ENCODE data around the gene ACD. TPM values are rescaled to one million over a fixed set of nuclear protein-coding genes. Genes with fewer than 3 reads are reported as not detected.

ACD gene
- total and polyA plus RNA-seq, 3 donors from 2014 or later = 40.3 to 48.3 (median 44.7) TPM

GRCh38 chr16:67668495-67669157 lies 8.6 kb upstream of the ACD start:
- H3K4me3 ChIP-seq = no peak overlapping the region
- peaks cover 26% of the 10 kb centered on the region for H3K4me1 ChIP-seq
- H3K27ac ChIP-seq = no peak overlapping the region
- TF ChIP-seq POLR2A (IDR thresholded peaks at IDR 0.05) = no peak
- TF ChIP-seq, protein P1, sequence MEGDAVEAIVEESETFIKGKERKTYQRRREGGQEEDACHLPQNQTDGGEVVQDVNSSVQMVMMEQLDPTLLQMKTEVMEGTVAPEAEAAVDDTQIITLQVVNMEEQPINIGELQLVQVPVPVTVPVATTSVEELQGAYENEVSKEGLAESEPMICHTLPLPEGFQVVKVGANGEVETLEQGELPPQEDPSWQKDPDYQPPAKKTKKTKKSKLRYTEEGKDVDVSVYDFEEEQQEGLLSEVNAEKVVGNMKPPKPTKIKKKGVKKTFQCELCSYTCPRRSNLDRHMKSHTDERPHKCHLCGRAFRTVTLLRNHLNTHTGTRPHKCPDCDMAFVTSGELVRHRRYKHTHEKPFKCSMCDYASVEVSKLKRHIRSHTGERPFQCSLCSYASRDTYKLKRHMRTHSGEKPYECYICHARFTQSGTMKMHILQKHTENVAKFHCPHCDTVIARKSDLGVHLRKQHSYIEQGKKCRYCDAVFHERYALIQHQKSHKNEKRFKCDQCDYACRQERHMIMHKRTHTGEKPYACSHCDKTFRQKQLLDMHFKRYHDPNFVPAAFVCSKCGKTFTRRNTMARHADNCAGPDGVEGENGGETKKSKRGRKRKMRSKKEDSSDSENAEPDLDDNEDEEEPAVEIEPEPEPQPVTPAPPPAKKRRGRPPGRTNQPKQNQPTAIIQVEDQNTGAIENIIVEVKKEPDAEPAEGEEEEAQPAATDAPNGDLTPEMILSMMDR (IDR thresholded peaks at IDR 0.05) = peak in 1 of 3 experiments; percentile 37
- intact Hi-C loops (cut with DNase I; ENCODE audit: low total_unique reads) = no loop called here
- H3K36me3 ChIP-seq (ENCODE audit: low read depth, missing control alignments) = no peaks in the 10 kb centered on the region
- DNase-seq = no peak
- H3K9me3 ChIP-seq = no peaks in the 10 kb centered on the region
- WGBS, 2 donors = 82 to 85% methylated on average over 6 of the region's 6 CpGs
- no peaks in the 10 kb centered on the region for H3K27me3 ChIP-seq

DNA sequence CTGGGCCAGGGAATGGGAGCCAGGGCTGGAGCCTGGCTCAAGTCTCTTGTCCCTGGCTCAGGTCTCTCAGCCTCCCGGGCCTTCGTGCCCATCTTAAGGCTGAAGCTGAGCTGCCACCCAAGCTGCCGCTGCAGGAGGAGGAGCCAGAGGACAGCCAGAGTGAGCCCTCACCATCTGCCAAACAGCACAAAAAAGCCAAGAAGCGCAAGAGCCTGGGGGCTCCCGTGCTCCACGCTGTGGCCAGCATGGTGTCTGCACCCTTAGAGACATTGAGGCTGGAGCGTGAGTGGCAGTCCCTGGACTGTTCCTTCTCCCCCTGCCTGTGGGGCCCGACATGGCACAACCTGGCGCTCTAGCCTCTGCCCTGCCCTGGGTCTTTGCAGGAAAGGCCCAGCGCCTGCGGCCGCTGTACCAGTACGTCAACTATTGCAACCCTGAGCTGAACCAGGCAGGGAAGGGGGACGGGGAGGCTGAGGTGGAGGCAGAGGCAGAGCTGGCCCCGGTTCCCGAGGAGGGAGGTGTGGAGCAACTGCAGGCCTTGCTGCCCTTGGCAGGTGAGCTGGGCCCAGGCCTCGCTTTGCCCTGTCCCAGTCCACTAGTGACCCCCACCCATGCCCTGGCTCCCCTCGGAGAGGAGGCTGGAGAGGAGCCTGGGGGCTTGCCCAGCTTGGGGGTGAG lies 7.9 kb upstream of the ACD start:
- Histone ChIP-seq H3K36me3 (ENCODE audit: low read depth, missing control alignments) (no peaks in the 10 kb centered on the region), H3K27me3 (no peaks in the 10 kb centered on the region), H3K4me1 (peaks cover 19% of the 10 kb centered on the region), H3K27ac (peak overlapping the region; percentile 85 to 91), H3K4me3 (peak overlapping the region in 1 of 2 donors; percentile 70), H3K9me3 (no peaks in the 10 kb centered on the region)
- TF ChIP-seq POLR2A (IDR thresholded peaks at IDR 0.05) = no peak
- TF ChIP-seq, protein P1 (IDR thresholded peaks at IDR 0.05) = peak; percentile 71 to 85 (median 76)
- WGBS, 2 donors = 23 to 44% methylated on average over 5 to 18 of the region's 18 CpGs
- intact Hi-C loops (cut with DNase I; ENCODE audit: low total_unique reads) = no loop called here
- peak; percentile 91 for DNase-seq

GRCh38 chr16:67667453-67667816 lies 7.4 kb upstream of the ACD start:
- no peaks in the 10 kb centered on the region for H3K27me3 ChIP-seq
- H3K27ac ChIP-seq = peak overlapping the region; percentile 85 to 91
- no peak for DNase-seq
- WGBS, 2 donors = 27% methylated on average over 10 of the region's 10 CpGs; no CpG with 5 or more reads in 1 of the 2 donors
- no peaks in the 10 kb centered on the region for H3K9me3 ChIP-seq
- TF ChIP-seq, protein P1 (IDR thresholded peaks at IDR 0.05) = no peak
- TF ChIP-seq POLR2A (IDR thresholded peaks at IDR 0.05) = no peak
- H3K4me3 ChIP-seq = peak overlapping the region; percentile 67 to 70
- intact Hi-C loops (cut with DNase I; ENCODE audit: low total_unique reads) = no loop called here
- H3K36me3 ChIP-seq (ENCODE audit: low read depth, missing control alignments) = no peaks in the 10 kb centered on the region
- H3K4me1 ChIP-seq = peaks cover 17% of the 10 kb centered on the region

DNA sequence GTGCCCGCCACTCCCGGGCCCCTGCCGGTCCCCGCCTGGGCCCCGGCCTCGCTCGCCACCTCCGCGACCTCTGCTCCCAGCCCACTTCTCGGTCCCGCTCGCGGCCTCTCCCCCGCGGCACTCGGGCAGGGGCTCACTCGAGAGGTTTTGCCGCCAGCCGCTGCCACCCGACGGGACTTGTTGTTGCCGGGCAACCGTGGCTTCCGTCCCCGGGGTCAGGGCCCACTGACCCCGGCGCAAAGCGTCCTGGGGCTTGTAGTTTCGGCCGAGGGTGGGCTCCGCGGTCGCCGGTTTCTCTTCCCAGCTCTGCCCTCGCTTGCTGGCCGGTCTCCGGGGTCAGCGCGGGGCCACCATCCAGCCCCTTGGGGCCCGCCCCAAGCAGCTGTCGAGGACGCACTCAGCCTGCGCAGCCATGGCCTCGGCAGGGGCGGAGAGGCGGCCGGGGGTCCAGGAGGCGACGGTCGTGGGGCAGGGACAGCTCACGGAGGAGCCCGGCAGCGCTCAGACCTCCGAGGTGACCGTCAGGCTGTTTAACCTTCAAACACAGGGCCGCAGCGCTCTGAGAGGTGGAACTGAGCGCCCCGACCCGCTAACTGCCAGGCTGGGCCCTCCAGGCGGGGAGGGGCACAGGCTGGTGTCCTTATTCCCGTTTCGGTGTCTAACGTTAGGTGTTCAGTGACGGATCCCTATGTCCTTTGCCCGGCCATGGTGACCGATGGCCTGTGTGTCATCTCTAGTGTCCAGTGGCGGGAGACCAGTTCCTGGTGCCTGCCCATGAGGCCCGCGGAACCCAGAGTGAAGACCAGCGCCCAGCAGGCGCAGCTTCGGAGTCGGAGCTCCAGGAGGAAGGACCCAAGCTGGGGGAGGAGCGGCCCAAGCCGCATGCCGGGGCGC lies 6.7 kb upstream of the ACD start, which contains the start of the genes C16orf86 and ENKD1:
TSS of gene C16orf86 (plus strand) at position 256 of the 894 bp plus-strand sequence. CDS start at position 413, 157 bp downstream.
TSS of gene ENKD1 (minus strand) at position 192 of the 894 bp plus-strand sequence. CDS start 308 bp downstream, outside the sequence.
- Histone ChIP-seq H3K4me3 (peak within 1 kb of the TSS; percentile 67 to 70), H3K27me3 (no peaks in the 10 kb centered on the region), H3K36me3 (ENCODE audit: low read depth, missing control alignments) (no peaks in the 10 kb centered on the region), H3K27ac (peak within 1 kb of the TSS; percentile 85 to 91), H3K9me3 (no peaks in the 10 kb centered on the region), H3K4me1 (peaks cover 17% of the 10 kb centered on the region)
- peak; percentile 90 for DNase-seq
- intact Hi-C loops (cut with DNase I; ENCODE audit: low total_unique reads) = no loop called here
- no peak for TF ChIP-seq POLR2A (IDR thresholded peaks at IDR 0.05)
- TF ChIP-seq, protein P1 (IDR thresholded peaks at IDR 0.05) = no peak
- WGBS, 2 donors = 0 to 3% methylated on average over 11 to 58 of the region's 78 CpGs

Measured in testis (tissue), 3 donors.